Astrocyte (in vitro differentiated cells and primary cell): ENCODE data around the gene SMAD1. TPM values are rescaled to one million over a fixed set of nuclear protein-coding genes. Genes with fewer than 3 reads are reported as not detected.

Source experiments
- DNase-seq: peaks from one replicate; pipeline ENCODE4 v3.0.0-alpha.2; 2010; ENCODE audit warnings: low read depth
- FAIRE-seq: peaks from 2 replicates; lab custom pipeline; 2011; peaks lifted over from hg19 to GRCh38; lab: Jason Lieb, UNC
- H2AFZ ChIP-seq: 2 replicates; pipeline ENCODE4 v1.6.0; 2012; ENCODE audit warnings: low read depth, low read length, inconsistent platforms
- H3K27ac ChIP-seq: 2 replicates; pipeline ENCODE4 v1.5.1; 2011; ENCODE audit warnings: low read depth, low read length, inconsistent platforms
- H3K27me3 ChIP-seq: 2 replicates; pipeline ENCODE4 v1.6.0; 2011; ENCODE audit warnings: low read length, inconsistent platforms; ENCODE audit not compliant: insufficient read depth
- H3K36me3 ChIP-seq: 2 replicates; pipeline ENCODE4 v1.5.1; 2011; ENCODE audit warnings: low read length, inconsistent platforms; ENCODE audit not compliant: insufficient read depth
- H3K4me1 ChIP-seq: 2 replicates; pipeline ENCODE4 v1.5.1; 2011; ENCODE audit warnings: low read length, inconsistent platforms; ENCODE audit not compliant: insufficient read depth
- H3K4me2 ChIP-seq: 2 replicates; pipeline ENCODE4 v1.6.0; 2012; ENCODE audit warnings: low read length, inconsistent platforms
- H3K4me3 ChIP-seq: 2 replicates; pipeline ENCODE4 v1.5.1; 2011; ENCODE audit warnings: low read depth, mild to moderate bottlenecking, low read length, inconsistent platforms; ENCODE audit not compliant: insufficient read depth
- H3K79me2 ChIP-seq: 2 replicates; pipeline ENCODE4 v1.6.0; 2012; ENCODE audit warnings: mild to moderate bottlenecking, low read length, inconsistent platforms; ENCODE audit not compliant: insufficient read depth
- H3K9ac ChIP-seq: 2 replicates; pipeline ENCODE4 v1.6.0; 2012; ENCODE audit warnings: mild to moderate bottlenecking, low read length, inconsistent platforms
- H3K9me3 ChIP-seq: 2 replicates; pipeline ENCODE4 v1.5.1; 2012; ENCODE audit warnings: low read depth, mild to moderate bottlenecking, low read length, inconsistent platforms; ENCODE audit not compliant: insufficient read depth
- H4K20me1 ChIP-seq: 2 replicates; pipeline ENCODE4 v1.6.0; 2012; ENCODE audit warnings: low read length, inconsistent platforms; ENCODE audit not compliant: insufficient read depth
- H3K27ac Mint-ChIP-seq: one replicate; pipeline ENCODE4 v1.8.0; 2021; ENCODE audit warnings: mild to moderate bottlenecking, mixed read lengths; ENCODE audit not compliant: unreplicated experiment
- H3K27me3 Mint-ChIP-seq: one replicate; pipeline ENCODE4 v1.8.0; 2021; ENCODE audit warnings: low read depth, mixed read lengths; ENCODE audit not compliant: unreplicated experiment
- H3K36me3 Mint-ChIP-seq: one replicate; pipeline ENCODE4 v1.8.0; 2021; ENCODE audit warnings: low read depth, mixed read lengths; ENCODE audit not compliant: unreplicated experiment
- H3K4me1 Mint-ChIP-seq: one replicate; pipeline ENCODE4 v1.8.0; 2021; ENCODE audit warnings: low read depth, mixed read lengths; ENCODE audit not compliant: unreplicated experiment
- H3K4me3 Mint-ChIP-seq: one replicate; pipeline ENCODE4 v1.8.0; 2021; ENCODE audit warnings: mild to moderate bottlenecking, moderate library complexity, mixed read lengths; ENCODE audit not compliant: unreplicated experiment
- H3K9me3 Mint-ChIP-seq: one replicate; pipeline ENCODE4 v1.8.0; 2021; ENCODE audit warnings: mild to moderate bottlenecking, mixed read lengths; ENCODE audit not compliant: unreplicated experiment
- CTCF ChIP-seq: IDR thresholded peaks from 2 replicates; pipeline ENCODE4 v1.5.1; 2011; ENCODE audit warnings: low read depth, mild to moderate bottlenecking, inconsistent platforms, low read length, moderate library complexity; ENCODE audit not compliant: insufficient read depth
- EZH2 ChIP-seq: IDR thresholded peaks from 2 replicates; pipeline ENCODE4 v1.6.1; 2012; ENCODE audit warnings: mild to moderate bottlenecking, low read length, inconsistent platforms; ENCODE audit not compliant: insufficient read depth
- total RNA-seq: library from RNA; stranded (reverse); gene quantifications from 2 replicates; pipeline ENCODE4 v1.2.1, GENCODE V29; 2021

The SMAD1 gene
- total RNA-seq, 1 donor from 2014 or later: 29.6 TPM

- Mint-ChIP-seq H3K4me1 (peaks cover 2% of the 10 kb centered on the region), H3K4me3 (no peak overlapping the region), H3K36me3 (peaks cover 21% of the 10 kb centered on the region), H3K27me3 (no peaks in the 10 kb centered on the region), H3K27ac (no peak overlapping the region), H3K9me3 (peaks cover 5% of the 10 kb centered on the region)
- no peak for FAIRE-seq
- Histone ChIP-seq H3K4me2 (no peak overlapping the region), H4K20me1 (no peaks in the 10 kb centered on the region), H3K27ac (no peak overlapping the region), H3K9ac (no peak overlapping the region), H3K4me3 (no peak overlapping the region), H3K36me3 (peaks cover 4% of the 10 kb centered on the region), H3K9me3 (no peaks in the 10 kb centered on the region), H2AFZ (no peak overlapping the region), H3K79me2 (no peaks in the 10 kb centered on the region), H3K4me1 (no peaks in the 10 kb centered on the region), H3K27me3 (no peaks in the 10 kb centered on the region)
- no peak for DNase-seq
- no peak for TF ChIP-seq EZH2
- no peak for TF ChIP-seq CTCF
Observed at GRCh38 chr4:145553375-145553774, 71.7 kb downstream of the SMAD1 start.

- H3K36me3 Mint-ChIP-seq: peaks cover 25% of the 10 kb centered on the region
- Histone ChIP-seq H3K9me3 (no peaks in the 10 kb centered on the region), H3K9ac (no peak overlapping the region), H3K27me3 (no peaks in the 10 kb centered on the region), H3K4me1 (no peaks in the 10 kb centered on the region), H3K36me3 (peaks cover 10% of the 10 kb centered on the region), H3K79me2 (no peaks in the 10 kb centered on the region), H3K4me2 (no peak overlapping the region), H3K27ac (no peak overlapping the region), H4K20me1 (no peaks in the 10 kb centered on the region), H2AFZ (no peak overlapping the region), H3K4me3 (no peak overlapping the region)
- H3K9me3 Mint-ChIP-seq: peaks cover 8% of the 10 kb centered on the region
- no peak overlapping the region for H3K27ac Mint-ChIP-seq
- FAIRE-seq: peak; percentile 69
- no peaks in the 10 kb centered on the region for H3K27me3 Mint-ChIP-seq
- no peak for TF ChIP-seq EZH2
- TF ChIP-seq CTCF: no peak
- no peak for DNase-seq
- peaks cover 2% of the 10 kb centered on the region for H3K4me1 Mint-ChIP-seq
- no peak overlapping the region for H3K4me3 Mint-ChIP-seq
Observed at GRCh38 chr4:145554691-145555090, 73.0 kb downstream of the SMAD1 start.

- no peak overlapping the region for H3K4me3 ChIP-seq
- H3K27ac Mint-ChIP-seq: no peak overlapping the region
- no peaks in the 10 kb centered on the region for H3K27me3 Mint-ChIP-seq
- peaks cover 9% of the 10 kb centered on the region for H3K9me3 Mint-ChIP-seq
- no peak overlapping the region for H3K4me2 ChIP-seq
- H3K9ac ChIP-seq: no peak overlapping the region
- H3K36me3 ChIP-seq: peaks cover 15% of the 10 kb centered on the region
- H4K20me1 ChIP-seq: no peaks in the 10 kb centered on the region
- FAIRE-seq: peak; percentile 49
- no peak for TF ChIP-seq EZH2
- TF ChIP-seq CTCF: peak; percentile 86
- no peak overlapping the region for H3K27ac ChIP-seq
- H3K79me2 ChIP-seq: no peaks in the 10 kb centered on the region
- H3K36me3 Mint-ChIP-seq: peaks cover 35% of the 10 kb centered on the region
- no peaks in the 10 kb centered on the region for H3K4me1 ChIP-seq
- DNase-seq: peak; percentile 40
- peaks cover 2% of the 10 kb centered on the region for H3K4me1 Mint-ChIP-seq
- H2AFZ ChIP-seq: no peak overlapping the region
- peak overlapping the region; percentile 27 for H3K4me3 Mint-ChIP-seq
- no peaks in the 10 kb centered on the region for H3K9me3 ChIP-seq
- no peaks in the 10 kb centered on the region for H3K27me3 ChIP-seq
Observed at GRCh38 chr4:145557720-145558119, 76.1 kb downstream of the SMAD1 start.
